ENCODE data around the gene ARSJ.

- TF ChIP-seq CTCF (IDR thresholded peaks at IDR 0.05; ENCODE audit: low read depth, low read length), result no peak
- no peak for TF ChIP-seq MYC (IDR thresholded peaks at IDR 0.05; ENCODE audit: low read depth, low read length)
Measured at GRCh38 chr4:113958766-113959538, 20.5 kb downstream of the ARSJ start.

Data from NB4 (cell line).